ENCODE measurements around the gene AGPS. TPM values are rescaled to one million over a fixed set of nuclear protein-coding genes. Genes with fewer than 3 reads are reported as not detected.

AGPS gene
- 44.8 TPM for total RNA-seq
- long read RNA-seq, full-length matches to known transcripts: 58 of 77 reads
- long read RNA-seq, partial matches to known transcripts: 8 of 77 reads
- long read RNA-seq, other reads (novel, unspliced or antisense): 11 of 77 reads

- DNase-seq: peak; percentile 93
- Histone ChIP-seq H3K4me1 (peaks cover 28% of the 10 kb centered on the region), H3K36me3 (no peaks in the 10 kb centered on the region), H3K4me3 (peak within 1 kb of the TSS; percentile 67), H3K27me3 (no peaks in the 10 kb centered on the region), H3K9me3 (no peaks in the 10 kb centered on the region), H3K27ac (peak within 1 kb of the TSS; percentile 82)
- peak; percentile 13 for TF ChIP-seq CTCF (IDR thresholded peaks at IDR 0.05)
- intact Hi-C loops (cut with DNase I): no loop called here
- peak; percentile 98 for ATAC-seq
Measured at GRCh38 chr2:177392373-177393202, at the start of gene AGPS. TSS of gene AGPS (plus strand) at chr2:177392773. CDS start at chr2:177392790, 17 bp downstream.

- no peaks in the 10 kb centered on the region for H3K9me3 ChIP-seq
- H3K27me3 ChIP-seq: no peaks in the 10 kb centered on the region
- no peak for ATAC-seq
- no peak for TF ChIP-seq CTCF (IDR thresholded peaks at IDR 0.05)
- peaks cover 4% of the 10 kb centered on the region for H3K4me1 ChIP-seq
- no peak overlapping the region for H3K27ac ChIP-seq
- H3K36me3 ChIP-seq: no peaks in the 10 kb centered on the region
- intact Hi-C loops (cut with DNase I): no loop called here
- no peak for DNase-seq
- no peak overlapping the region for H3K4me3 ChIP-seq
Measured at GRCh38 chr2:177343773-177344172, 48.8 kb upstream of the AGPS start.

GRCh38 chr2:177344316-177344715, 48.3 kb upstream of the AGPS start:
- Histone ChIP-seq H3K27me3 (no peaks in the 10 kb centered on the region), H3K27ac (no peak overlapping the region), H3K9me3 (no peaks in the 10 kb centered on the region), H3K36me3 (no peaks in the 10 kb centered on the region), H3K4me1 (peaks cover 4% of the 10 kb centered on the region), H3K4me3 (no peak overlapping the region)
- intact Hi-C loops (cut with DNase I): no loop called here
- TF ChIP-seq CTCF (IDR thresholded peaks at IDR 0.05): no peak
- ATAC-seq (no peak), DNase-seq (no peak)

GRCh38 chr2:177346192-177346591, 46.4 kb upstream of the AGPS start:
- no peak overlapping the region for H3K4me3 ChIP-seq
- ATAC-seq (no peak), DNase-seq (no peak)
- no peak overlapping the region for H3K27ac ChIP-seq
- no peaks in the 10 kb centered on the region for H3K36me3 ChIP-seq
- no peak for TF ChIP-seq CTCF (IDR thresholded peaks at IDR 0.05)
- H3K9me3 ChIP-seq: no peaks in the 10 kb centered on the region
- intact Hi-C loops (cut with DNase I): no loop called here
- H3K4me1 ChIP-seq: peaks cover 4% of the 10 kb centered on the region
- no peaks in the 10 kb centered on the region for H3K27me3 ChIP-seq

GRCh38 chr2:177347570-177347969, 45.0 kb upstream of the AGPS start:
- no peaks in the 10 kb centered on the region for H3K27me3 ChIP-seq
- H3K9me3 ChIP-seq: no peaks in the 10 kb centered on the region
- H3K27ac ChIP-seq: no peak overlapping the region
- intact Hi-C loops (cut with DNase I): no loop called here
- no peak overlapping the region for H3K4me3 ChIP-seq
- H3K36me3 ChIP-seq: no peaks in the 10 kb centered on the region
- no peak for TF ChIP-seq CTCF (IDR thresholded peaks at IDR 0.05)
- H3K4me1 ChIP-seq: peaks cover 10% of the 10 kb centered on the region
- ATAC-seq: no peak
- no peak for DNase-seq

Measured in upper lobe of right lung (tissue), 1 donor.